Testis (tissue), 3 donors: ENCODE measurements around the gene SCAMP1. TPM values are rescaled to one million over a fixed set of nuclear protein-coding genes. Genes with fewer than 3 reads are reported as not detected.

Source experiments
- DNase-seq: peaks from one replicate; pipeline ENCODE4 v3.0.0-alpha.2; 2019
- H3K27ac ChIP-seq, 2 donors: fragments of 200-600 bp; sonication (generic); one replicate each; pipeline ENCODE4 v1.5.1; 2019
- H3K27me3 ChIP-seq: fragments of 200-600 bp; sonication (generic); one replicate; pipeline ENCODE4 v1.5.1; 2019
- H3K36me3 ChIP-seq: fragments of 200-600 bp; sonication (generic); one replicate; pipeline ENCODE4 v1.5.1; 2017; ENCODE audit warnings: low read depth; ENCODE audit errors: missing control alignments
- H3K4me1 ChIP-seq: fragments of 200-600 bp; sonication (generic); one replicate; pipeline ENCODE4 v1.5.1; 2019
- H3K4me3 ChIP-seq, 2 donors: fragments of 200-600 bp; sonication (generic); one replicate each; pipeline ENCODE4 v1.5.1; 2017 to 2019
- H3K9me3 ChIP-seq: fragments of 200-600 bp; sonication (generic); one replicate; pipeline ENCODE4 v1.5.1; 2017
- POLR2A ChIP-seq: fragments of 450-650 bp; IDR thresholded peaks from one replicate; pipeline ENCODE4 v1.6.1; 2017; ENCODE audit warnings: antibody characterized with exemption, mild to moderate bottlenecking, moderate library complexity
- WGBS, 2 donors: methylation state at CpG; one replicate each; pipeline ENCODE4 v1.1.5; 2018; 5-methylcytosine and 5-hydroxymethylcytosine counted together
- intact Hi-C: fragments of 100-400 bp; cut with DNase I; formaldehyde crosslinking; loops from one replicate; pipeline ENCODE4 v1.15.1; 2023; ENCODE audit warnings: low total_unique reads
- polyA plus RNA-seq: library from polyadenylated mRNA; stranded (reverse); fragments of 350-450 nt; fragmentation: Illumina TruSeq; extraction: RNeasy Lipid Tissue Mini Kit (QIAGEN cat#74804); gene quantifications from one replicate; pipeline ENCODE4 v1.2.3, GENCODE V29; 2014; ENCODE audit warnings: low read depth, low replicate concordance; ENCODE audit not compliant: insufficient read depth
- total RNA-seq, 2 donors: library from RNA; depleted of rRNA; stranded (reverse); fragments of >200 nt; gene quantifications; one replicate each; pipeline ENCODE4 v1.2.3, GENCODE V29; 2016
- TF ChIP-seq, protein P1 (sequence below), 3 experiments: fragments of 450-650 bp in 2 of 3; fragments of 200-600 bp in 1 of 3; sonication (generic) in 1 of 3; IDR thresholded peaks; one replicate each; pipeline ENCODE4 v1.5.1; 2016 to 2019; ENCODE audit warnings: antibody characterized with exemption in 3 of 3, mild to moderate bottlenecking in 2 of 3, moderate library complexity in 1 of 3

SCAMP1 gene
- total and polyA plus RNA-seq, 3 donors from 2014 or later: 22.5 to 35.9 (median 28.3) TPM

DNA sequence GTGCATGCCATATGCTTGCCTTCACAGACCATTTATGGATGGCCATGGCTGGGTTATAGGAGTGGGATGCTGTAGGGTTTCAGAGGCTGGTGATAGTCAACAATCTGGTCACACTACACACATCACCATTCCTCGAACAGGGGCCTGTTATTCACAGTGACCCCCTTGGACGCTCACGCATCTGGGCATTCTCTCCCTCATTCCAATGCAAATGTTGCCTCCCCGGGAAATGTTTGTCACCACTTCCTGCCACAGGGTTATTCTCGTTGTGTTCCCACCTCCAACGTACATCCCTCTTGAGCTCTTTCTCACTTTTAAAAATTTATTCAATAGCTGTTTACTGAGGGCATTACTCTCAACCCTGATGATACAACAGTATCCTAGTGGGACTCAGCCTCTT lies 135.4 kb downstream of the SCAMP1 start:
- Histone ChIP-seq H3K27ac (no peak overlapping the region), H3K27me3 (no peaks in the 10 kb centered on the region), H3K36me3 (no peaks in the 10 kb centered on the region), H3K4me1 (peaks cover 7% of the 10 kb centered on the region), H3K4me3 (no peak overlapping the region), H3K9me3 (no peaks in the 10 kb centered on the region)
- intact Hi-C loops: no loop called here
- no peak for DNase-seq
- TF ChIP-seq POLR2A: no peak
- 72 to 79% methylated on average over 6 of the region's 6 CpGs for WGBS, 2 donors

DNA sequence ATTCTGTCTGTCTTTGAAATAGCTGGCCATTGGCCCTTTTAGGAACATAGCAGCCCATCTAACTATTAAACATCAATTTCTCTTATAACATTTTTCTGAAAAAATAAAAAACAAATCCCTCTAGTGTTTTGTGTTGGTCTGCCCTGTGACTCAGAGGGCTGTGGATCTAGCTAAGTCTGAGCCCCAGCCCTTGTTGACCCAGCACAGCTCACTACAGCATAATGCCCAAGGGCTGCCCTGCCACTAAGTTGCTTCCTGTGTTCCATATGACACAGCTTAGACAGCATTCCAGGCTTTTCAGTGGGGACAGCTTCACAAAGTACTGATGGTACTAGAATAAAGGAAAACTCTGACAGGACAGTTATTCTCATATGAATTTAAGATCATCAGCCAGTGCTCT lies 136.0 kb downstream of the SCAMP1 start:
- no peaks in the 10 kb centered on the region for H3K36me3 ChIP-seq
- TF ChIP-seq POLR2A: no peak
- TF ChIP-seq, protein P1, sequence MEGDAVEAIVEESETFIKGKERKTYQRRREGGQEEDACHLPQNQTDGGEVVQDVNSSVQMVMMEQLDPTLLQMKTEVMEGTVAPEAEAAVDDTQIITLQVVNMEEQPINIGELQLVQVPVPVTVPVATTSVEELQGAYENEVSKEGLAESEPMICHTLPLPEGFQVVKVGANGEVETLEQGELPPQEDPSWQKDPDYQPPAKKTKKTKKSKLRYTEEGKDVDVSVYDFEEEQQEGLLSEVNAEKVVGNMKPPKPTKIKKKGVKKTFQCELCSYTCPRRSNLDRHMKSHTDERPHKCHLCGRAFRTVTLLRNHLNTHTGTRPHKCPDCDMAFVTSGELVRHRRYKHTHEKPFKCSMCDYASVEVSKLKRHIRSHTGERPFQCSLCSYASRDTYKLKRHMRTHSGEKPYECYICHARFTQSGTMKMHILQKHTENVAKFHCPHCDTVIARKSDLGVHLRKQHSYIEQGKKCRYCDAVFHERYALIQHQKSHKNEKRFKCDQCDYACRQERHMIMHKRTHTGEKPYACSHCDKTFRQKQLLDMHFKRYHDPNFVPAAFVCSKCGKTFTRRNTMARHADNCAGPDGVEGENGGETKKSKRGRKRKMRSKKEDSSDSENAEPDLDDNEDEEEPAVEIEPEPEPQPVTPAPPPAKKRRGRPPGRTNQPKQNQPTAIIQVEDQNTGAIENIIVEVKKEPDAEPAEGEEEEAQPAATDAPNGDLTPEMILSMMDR (IDR thresholded peaks at IDR 0.05): no peak
- no peak overlapping the region for H3K27ac ChIP-seq
- H3K27me3 ChIP-seq: no peaks in the 10 kb centered on the region
- intact Hi-C loops: no loop called here
- no peak for DNase-seq
- H3K9me3 ChIP-seq: no peaks in the 10 kb centered on the region
- peaks cover 7% of the 10 kb centered on the region for H3K4me1 ChIP-seq
- H3K4me3 ChIP-seq: no peak overlapping the region

DNA sequence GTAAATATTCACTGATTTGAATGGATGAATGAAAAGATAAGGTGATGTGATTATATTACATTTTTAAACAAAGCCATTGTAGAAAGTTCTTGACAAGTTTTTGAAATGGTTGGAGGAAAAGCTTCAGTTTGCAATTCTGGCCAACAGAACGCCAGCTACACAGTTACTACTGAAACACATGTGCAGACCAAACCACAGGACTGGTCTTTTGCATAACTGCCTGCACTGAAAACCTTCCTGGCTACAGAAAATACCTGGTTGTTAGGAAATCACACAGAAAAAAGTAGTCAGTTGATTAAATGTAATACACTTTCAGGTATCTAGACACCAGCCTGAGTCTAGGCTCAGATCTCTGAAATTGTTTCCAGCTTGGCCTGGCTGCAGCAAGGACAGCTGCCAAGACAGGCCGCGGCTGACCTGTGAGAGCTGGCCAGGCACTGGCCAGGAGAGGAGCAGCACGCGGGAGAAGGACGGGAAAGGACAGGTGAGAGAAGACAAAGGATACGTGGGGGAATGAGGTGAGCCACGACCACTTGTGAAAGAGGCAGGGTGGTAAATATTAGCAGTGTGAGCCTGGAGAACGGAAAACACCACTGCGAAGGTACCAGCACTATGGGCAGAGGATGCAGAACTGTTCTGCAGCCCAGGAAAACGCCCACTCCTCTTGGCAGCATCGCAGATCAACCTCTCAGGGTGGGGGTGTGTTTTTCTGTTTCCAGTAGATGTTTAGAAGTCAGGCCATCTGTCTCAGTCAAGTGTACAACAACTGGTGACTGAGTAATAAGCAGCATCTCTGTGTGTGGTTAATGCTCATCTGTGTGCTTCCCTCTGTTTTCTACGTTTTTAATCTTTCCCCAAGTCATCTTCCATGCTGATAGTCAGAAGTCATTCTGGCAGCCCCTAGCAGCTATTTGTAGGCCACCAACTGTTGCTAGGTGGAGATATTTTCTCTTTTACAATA lies 137.4 kb downstream of the SCAMP1 start:
- peak; percentile 57 for DNase-seq
- Histone ChIP-seq H3K27ac (no peak overlapping the region), H3K4me1 (peaks cover 18% of the 10 kb centered on the region), H3K27me3 (no peaks in the 10 kb centered on the region), H3K36me3 (no peaks in the 10 kb centered on the region), H3K9me3 (no peaks in the 10 kb centered on the region), H3K4me3 (no peak overlapping the region)
- intact Hi-C loops: no loop called here
- 54 to 62% methylated on average over 13 of the region's 13 CpGs for WGBS, 2 donors
- TF ChIP-seq, protein P1 (IDR thresholded peaks at IDR 0.05): no peak
- TF ChIP-seq POLR2A: no peak

DNA sequence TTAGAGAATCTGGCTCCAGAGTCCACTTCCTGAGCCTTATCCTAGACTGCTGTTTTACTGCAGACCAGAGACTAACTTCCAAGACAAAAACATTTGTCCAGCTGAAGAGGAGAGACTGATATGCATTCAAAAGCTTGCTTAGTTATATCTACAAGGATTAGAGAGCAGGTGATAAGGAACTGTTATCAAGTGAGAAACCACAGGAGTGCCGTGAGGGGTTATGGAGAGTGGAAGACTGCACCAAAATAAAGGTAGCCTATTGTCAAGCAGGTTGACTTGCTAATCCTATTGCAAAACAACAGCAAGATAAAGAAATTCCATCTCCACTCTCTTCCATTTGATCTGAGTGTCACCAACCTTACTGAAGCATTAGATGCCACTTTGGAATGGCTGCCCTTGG lies 139.1 kb downstream of the SCAMP1 start:
- H3K9me3 ChIP-seq: no peaks in the 10 kb centered on the region
- 78 to 87% methylated on average over 1 of the region's 1 CpG for WGBS, 2 donors
- H3K4me1 ChIP-seq: peaks cover 27% of the 10 kb centered on the region
- H3K27me3 ChIP-seq: no peaks in the 10 kb centered on the region
- H3K27ac ChIP-seq: no peak overlapping the region
- TF ChIP-seq, protein P1 (IDR thresholded peaks at IDR 0.05): no peak
- TF ChIP-seq POLR2A: no peak
- intact Hi-C loops: no loop called here
- no peak for DNase-seq
- H3K4me3 ChIP-seq: no peak overlapping the region
- H3K36me3 ChIP-seq: no peaks in the 10 kb centered on the region

DNA sequence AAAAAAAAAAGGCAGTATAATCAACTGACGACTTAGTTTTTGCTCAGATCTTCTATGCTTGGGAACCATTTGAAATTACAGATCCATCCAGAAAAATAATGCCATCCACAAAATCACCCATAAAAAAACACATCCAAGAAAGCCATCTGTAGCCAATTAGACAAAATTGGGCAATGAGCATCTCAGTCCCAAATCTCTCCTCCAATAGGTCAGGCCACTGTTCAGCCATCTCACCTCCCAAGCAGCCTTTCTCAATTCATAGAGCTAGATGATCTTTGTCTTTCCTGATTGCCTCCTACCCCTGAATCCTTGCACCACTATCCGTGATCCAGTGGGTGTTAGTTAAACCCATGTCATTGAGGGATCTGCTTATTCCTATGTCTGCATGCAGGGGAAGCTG lies 139.6 kb downstream of the SCAMP1 start:
- peaks cover 32% of the 10 kb centered on the region for H3K4me1 ChIP-seq
- no peak for DNase-seq
- no peaks in the 10 kb centered on the region for H3K9me3 ChIP-seq
- 88 to 89% methylated on average over 2 of the region's 2 CpGs for WGBS, 2 donors
- H3K27ac ChIP-seq: no peak overlapping the region
- no peak overlapping the region for H3K4me3 ChIP-seq
- H3K27me3 ChIP-seq: no peaks in the 10 kb centered on the region
- H3K36me3 ChIP-seq: no peaks in the 10 kb centered on the region
- intact Hi-C loops: no loop called here
- TF ChIP-seq POLR2A: no peak
- TF ChIP-seq, protein P1 (IDR thresholded peaks at IDR 0.05): no peak
